ENCODE data around the gene ATP10A.

DNA sequence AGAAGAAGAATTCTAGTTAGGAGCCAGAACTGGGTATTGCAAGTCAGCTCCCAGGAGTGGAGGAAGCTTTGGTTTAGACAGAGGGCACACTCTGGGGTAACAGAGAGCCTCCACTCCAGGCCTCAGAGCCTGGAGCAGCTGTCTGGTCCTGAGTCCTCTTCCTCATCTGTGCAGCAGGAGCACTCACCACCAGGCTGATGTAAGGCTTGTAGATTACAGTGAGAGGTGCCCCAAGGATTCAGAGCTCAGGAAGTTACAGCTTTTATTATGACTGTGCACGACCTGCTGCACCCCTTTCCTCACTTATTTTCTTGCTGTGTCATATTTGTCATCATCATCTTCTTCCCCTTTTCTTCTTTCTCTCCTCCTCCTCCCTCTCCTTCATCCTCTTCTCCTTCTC lies 210.4 kb downstream of the ATP10A start:
- TF ChIP-seq, protein P1, sequence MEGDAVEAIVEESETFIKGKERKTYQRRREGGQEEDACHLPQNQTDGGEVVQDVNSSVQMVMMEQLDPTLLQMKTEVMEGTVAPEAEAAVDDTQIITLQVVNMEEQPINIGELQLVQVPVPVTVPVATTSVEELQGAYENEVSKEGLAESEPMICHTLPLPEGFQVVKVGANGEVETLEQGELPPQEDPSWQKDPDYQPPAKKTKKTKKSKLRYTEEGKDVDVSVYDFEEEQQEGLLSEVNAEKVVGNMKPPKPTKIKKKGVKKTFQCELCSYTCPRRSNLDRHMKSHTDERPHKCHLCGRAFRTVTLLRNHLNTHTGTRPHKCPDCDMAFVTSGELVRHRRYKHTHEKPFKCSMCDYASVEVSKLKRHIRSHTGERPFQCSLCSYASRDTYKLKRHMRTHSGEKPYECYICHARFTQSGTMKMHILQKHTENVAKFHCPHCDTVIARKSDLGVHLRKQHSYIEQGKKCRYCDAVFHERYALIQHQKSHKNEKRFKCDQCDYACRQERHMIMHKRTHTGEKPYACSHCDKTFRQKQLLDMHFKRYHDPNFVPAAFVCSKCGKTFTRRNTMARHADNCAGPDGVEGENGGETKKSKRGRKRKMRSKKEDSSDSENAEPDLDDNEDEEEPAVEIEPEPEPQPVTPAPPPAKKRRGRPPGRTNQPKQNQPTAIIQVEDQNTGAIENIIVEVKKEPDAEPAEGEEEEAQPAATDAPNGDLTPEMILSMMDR (IDR thresholded peaks at IDR 0.05): no peak
- TF ChIP-seq POLR2AphosphoS5 (IDR thresholded peaks at IDR 0.05; ENCODE audit: insufficient read depth in 1 of 2, low read depth in 1 of 2) (no peak), POLR2A (IDR thresholded peaks at IDR 0.05) (no peak)
